ENCODE measurements around the gene RTP5. TPM values are rescaled to one million over a fixed set of nuclear protein-coding genes. Genes with fewer than 3 reads are reported as not detected.
"Not testable (repeated sequence)": the region's sequence is repeated elsewhere in the genome, so short reads cannot be mapped to it uniquely, and the experiment has no call there.

Gene RTP5
- total RNA-seq, 1 experiment from 2014 or later: not detected

DNA sequence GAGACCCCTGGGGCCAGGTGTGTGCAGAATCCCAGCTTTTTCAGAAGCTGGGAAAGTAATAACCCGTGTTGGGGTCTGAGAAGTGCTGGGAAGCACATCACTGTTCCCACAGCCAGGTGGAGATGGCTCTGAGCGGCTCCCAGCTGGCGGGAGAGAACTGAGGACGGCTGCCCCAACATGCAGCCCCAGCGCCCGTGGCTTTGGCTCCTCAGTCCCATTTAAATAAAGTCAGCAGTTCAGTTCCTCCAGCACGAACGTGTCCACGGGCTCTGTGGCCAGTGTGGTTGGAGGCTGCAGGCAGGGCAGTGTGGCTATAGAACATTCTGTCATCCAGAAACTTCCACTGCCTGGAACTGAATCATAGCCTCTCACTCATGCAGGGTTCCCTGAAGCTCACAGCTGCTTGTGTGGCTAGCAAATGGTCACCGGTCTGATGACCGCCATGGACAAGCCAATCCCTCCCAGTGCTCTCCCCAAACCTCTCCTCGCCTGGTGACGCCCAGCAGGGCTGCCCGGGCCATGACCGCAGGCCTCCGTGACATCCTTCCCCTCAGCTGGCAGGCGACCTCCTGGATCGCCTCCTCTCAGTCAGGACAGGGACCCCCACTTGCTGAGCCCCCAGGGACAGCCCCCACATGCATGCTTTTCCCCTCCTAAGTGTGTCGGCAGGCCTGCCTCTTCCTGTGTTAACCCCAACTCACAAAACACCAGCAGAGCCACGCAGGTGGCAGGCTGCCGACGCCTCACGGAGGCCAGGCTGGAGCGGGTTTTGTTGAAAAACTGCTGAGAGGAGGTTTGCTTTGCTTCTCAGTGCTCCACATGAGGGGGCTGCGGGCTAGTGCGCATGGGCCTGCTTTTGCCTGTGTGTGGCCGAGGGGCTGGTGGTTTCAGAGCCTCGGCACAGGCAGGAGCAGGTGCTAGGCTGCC, 1.3 kb downstream of the RTP5 start:
- peak; percentile 59 for DNase-seq (ENCODE audit: low read depth)

GRCh38 chr2:241871538-241872312, 2.2 kb downstream of the RTP5 start:
- DNase-seq (ENCODE audit: low read depth): no peak

GRCh38 chr2:241872313-241872642, 2.7 kb downstream of the RTP5 start:
- no peak for DNase-seq (ENCODE audit: low read depth)

GRCh38 chr2:241873081-241873802, 3.7 kb downstream of the RTP5 start:
- no peak for DNase-seq (ENCODE audit: low read depth)

GRCh38 chr2:241873803-241874110, 4.2 kb downstream of the RTP5 start:
- no peak for DNase-seq (ENCODE audit: low read depth)

DNA sequence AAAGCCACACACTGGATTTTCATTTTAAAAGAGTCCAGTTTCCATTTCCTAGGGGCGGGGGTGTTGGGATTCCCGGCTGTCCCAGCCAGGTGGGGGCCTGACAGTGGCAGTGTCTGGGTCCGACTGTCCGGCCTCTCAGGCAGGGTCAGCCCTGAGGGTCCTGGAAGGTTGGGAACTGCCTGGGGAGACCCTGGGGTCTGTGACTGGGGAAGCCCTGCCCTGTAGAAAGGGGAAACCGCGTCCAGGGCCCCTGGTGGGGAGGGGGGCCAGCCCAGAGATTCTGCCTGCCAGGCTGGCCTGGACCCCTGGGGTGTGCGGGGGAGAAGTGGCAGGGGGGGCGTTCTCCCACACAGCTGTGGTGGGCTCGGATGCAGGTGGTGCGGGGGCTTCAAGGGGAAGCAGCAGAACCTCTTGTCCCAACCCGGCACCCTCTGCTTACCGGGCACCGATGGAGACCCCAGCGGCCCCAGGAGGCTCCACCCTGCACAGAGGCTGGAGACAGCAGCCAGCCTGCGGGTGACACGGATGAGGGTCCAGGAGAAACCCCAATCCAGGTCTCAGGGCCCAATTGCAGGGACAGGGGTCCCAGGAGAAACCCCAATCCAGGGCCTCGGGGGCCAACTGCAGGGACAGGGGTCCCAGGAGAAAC, 4.9 kb downstream of the RTP5 start:
- no peak for DNase-seq (ENCODE audit: low read depth)

- not testable (repeated sequence) for DNase-seq (ENCODE audit: low read depth)
Measured at GRCh38 chr2:241875754-241876527, 6.4 kb downstream of the RTP5 start.

- no peak for DNase-seq (ENCODE audit: low read depth)
Measured at GRCh38 chr2:241876528-241877196, 7.1 kb downstream of the RTP5 start.

DNA sequence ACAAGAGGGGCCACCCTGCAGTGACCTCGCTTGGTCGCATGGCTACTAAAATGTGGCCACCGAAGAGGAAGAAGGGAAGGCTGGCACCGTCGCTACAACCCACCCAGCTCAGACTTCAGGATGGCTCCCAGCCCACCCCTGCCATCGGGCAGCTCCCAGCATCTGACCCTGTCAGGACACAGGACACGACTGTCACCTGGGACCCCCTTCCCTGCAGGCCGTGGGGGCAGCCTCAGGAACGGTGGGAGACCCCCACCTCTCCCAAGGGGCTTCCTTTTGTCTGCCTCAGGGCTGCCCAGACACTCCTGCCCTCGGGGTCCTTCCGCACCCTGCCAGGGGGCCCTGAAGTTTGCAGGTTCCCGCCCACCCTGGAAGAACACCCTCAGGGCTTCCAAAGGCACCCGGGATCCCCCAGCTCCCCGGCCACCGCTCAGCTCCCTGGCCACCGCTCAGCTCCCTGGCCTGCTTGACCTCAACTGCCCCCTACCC, 7.7 kb downstream of the RTP5 start:
- no peak for DNase-seq (ENCODE audit: low read depth)

GRCh38 chr2:241877989-241878970, 8.8 kb downstream of the RTP5 start:
- DNase-seq (ENCODE audit: low read depth): peak; percentile 67

DNA sequence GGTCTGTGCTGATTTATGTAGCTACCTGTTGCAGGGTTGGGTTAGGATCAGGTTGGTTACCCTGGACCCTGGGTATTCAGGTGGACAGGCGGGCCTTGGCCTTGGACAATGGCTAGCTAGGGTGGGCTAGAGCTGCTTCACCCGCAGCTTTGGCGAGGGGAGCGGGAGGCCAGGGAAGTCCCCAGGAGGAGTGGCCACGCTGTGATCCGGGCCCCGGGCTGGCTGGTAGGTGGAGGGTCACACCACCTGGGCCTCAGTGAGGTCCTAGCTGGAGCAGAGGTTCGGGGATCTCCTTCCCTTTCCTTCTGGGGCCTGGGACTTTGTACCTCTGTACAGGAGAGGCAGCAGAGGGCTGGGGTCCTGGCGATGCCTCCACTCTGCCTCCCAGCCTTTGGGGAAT, 9.8 kb downstream of the RTP5 start:
- no peak for DNase-seq (ENCODE audit: low read depth)

GRCh38 chr2:241880311-241881073, 11.0 kb downstream of the RTP5 start:
- DNase-seq (ENCODE audit: low read depth): no peak

- DNase-seq (ENCODE audit: low read depth): no peak
Measured at GRCh38 chr2:241882091-241882625, 12.6 kb downstream of the RTP5 start.

- no peak for DNase-seq (ENCODE audit: low read depth)
Measured at GRCh38 chr2:241884951-241885290, 15.4 kb downstream of the RTP5 start.

GRCh38 chr2:241885291-241885945, 15.9 kb downstream of the RTP5 start:
- DNase-seq (ENCODE audit: low read depth): no peak

DNA sequence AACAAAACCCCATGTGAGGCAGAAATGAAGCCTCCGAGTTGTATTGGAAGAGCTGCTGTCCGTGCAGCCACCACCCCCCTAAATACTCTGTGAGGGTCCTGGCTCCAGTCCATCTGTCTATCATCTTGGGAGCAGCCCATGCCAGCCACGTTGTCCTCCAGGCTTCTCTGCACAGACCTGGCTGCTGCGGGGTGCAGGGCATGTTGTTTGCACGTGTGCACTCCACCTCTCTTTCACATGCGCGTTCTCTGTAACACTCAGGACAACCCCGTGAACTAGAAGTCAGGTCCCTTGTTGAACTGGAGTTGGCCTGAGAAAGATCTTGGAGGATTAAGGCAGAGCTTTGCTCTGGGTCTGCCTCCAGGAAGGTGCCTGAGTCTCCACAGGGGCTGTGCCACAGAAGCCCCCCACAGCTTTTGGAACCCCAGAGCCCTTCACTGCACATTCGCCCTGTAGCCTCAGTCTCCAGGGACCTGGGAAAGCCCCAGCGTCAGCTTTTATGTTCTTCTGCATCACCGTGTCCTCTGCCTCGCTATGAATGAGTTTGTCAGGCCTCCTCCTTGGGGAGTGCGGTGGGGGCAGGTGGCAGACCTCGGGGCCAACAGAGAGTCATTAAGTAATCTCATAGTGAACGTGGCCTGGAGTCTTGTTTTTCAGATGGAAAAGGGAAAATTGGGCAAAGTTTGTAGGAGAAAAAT, 16.6 kb downstream of the RTP5 start:
- DNase-seq (ENCODE audit: low read depth): no peak

All from LHCN-M2 (cell line).